Ishikawa (cell line): ENCODE measurements around the gene SLC6A18.

Experiments
- CEBPB ChIP-seq: IDR thresholded peaks from 2 replicates; pipeline ENCODE4 v1.6.1; 2012
- CREB1 ChIP-seq: IDR thresholded peaks from 2 replicates; pipeline ENCODE4 v1.6.1; 2012; ENCODE audit warnings: low read depth
- EGR1 ChIP-seq: IDR thresholded peaks from 2 replicates; pipeline ENCODE4 v1.6.1; 2012
- EP300 ChIP-seq: IDR thresholded peaks from 2 replicates; pipeline ENCODE4 v1.6.1; 2012; ENCODE audit warnings: borderline replicate concordance
- FOXM1 ChIP-seq: IDR thresholded peaks from 2 replicates; pipeline ENCODE4 v1.6.1; 2012; ENCODE audit warnings: low read depth, borderline replicate concordance
- MAX ChIP-seq: IDR thresholded peaks from 2 replicates; pipeline ENCODE4 v1.6.1; 2012
- NFIC ChIP-seq: IDR thresholded peaks from 2 replicates; pipeline ENCODE4 v1.6.1; 2012
- RAD21 ChIP-seq: IDR thresholded peaks from 2 replicates; pipeline ENCODE4 v1.6.1; 2012; ENCODE audit warnings: low read depth
- TAF1 ChIP-seq: IDR thresholded peaks from 2 replicates; pipeline ENCODE4 v1.6.1; 2012; ENCODE audit warnings: low read depth, mild to moderate bottlenecking
- TCF12 ChIP-seq: IDR thresholded peaks from 2 replicates; pipeline ENCODE4 v1.6.1; 2012; ENCODE audit warnings: low read depth
- TEAD4 ChIP-seq: IDR thresholded peaks from 2 replicates; pipeline ENCODE4 v1.6.1; 2012
- YY1 ChIP-seq: IDR thresholded peaks from 2 replicates; pipeline ENCODE4 v1.6.1; 2012; ENCODE audit warnings: low read depth
- ZBTB7A ChIP-seq: IDR thresholded peaks from 2 replicates; pipeline ENCODE4 v1.6.1; 2012; ENCODE audit warnings: low read depth
- TF ChIP-seq, protein P1 (sequence below): IDR thresholded peaks from 2 replicates; pipeline ENCODE4 v1.6.1; 2012; ENCODE audit warnings: low read depth, mild to moderate bottlenecking
- TF ChIP-seq, protein P2 (sequence below): IDR thresholded peaks from 2 replicates; pipeline ENCODE4 v1.6.1; 2012

The SLC6A18 gene

GRCh38 chr5:1288439-1289335, 63.5 kb downstream of the SLC6A18 start:
- TF ChIP-seq EGR1: no peak
- TF ChIP-seq, protein P1, sequence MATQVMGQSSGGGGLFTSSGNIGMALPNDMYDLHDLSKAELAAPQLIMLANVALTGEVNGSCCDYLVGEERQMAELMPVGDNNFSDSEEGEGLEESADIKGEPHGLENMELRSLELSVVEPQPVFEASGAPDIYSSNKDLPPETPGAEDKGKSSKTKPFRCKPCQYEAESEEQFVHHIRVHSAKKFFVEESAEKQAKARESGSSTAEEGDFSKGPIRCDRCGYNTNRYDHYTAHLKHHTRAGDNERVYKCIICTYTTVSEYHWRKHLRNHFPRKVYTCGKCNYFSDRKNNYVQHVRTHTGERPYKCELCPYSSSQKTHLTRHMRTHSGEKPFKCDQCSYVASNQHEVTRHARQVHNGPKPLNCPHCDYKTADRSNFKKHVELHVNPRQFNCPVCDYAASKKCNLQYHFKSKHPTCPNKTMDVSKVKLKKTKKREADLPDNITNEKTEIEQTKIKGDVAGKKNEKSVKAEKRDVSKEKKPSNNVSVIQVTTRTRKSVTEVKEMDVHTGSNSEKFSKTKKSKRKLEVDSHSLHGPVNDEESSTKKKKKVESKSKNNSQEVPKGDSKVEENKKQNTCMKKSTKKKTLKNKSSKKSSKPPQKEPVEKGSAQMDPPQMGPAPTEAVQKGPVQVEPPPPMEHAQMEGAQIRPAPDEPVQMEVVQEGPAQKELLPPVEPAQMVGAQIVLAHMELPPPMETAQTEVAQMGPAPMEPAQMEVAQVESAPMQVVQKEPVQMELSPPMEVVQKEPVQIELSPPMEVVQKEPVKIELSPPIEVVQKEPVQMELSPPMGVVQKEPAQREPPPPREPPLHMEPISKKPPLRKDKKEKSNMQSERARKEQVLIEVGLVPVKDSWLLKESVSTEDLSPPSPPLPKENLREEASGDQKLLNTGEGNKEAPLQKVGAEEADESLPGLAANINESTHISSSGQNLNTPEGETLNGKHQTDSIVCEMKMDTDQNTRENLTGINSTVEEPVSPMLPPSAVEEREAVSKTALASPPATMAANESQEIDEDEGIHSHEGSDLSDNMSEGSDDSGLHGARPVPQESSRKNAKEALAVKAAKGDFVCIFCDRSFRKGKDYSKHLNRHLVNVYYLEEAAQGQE: no peak
- TF ChIP-seq TCF12: no peak
- TF ChIP-seq TEAD4: no peak
- TF ChIP-seq CEBPB: no peak
- TF ChIP-seq CREB1: no peak
- no peak for TF ChIP-seq EP300
- no peak for TF ChIP-seq FOXM1
- TF ChIP-seq RAD21: no peak
- no peak for TF ChIP-seq TAF1
- TF ChIP-seq NFIC: no peak
- TF ChIP-seq ZBTB7A: no peak
- TF ChIP-seq MAX: no peak
- no peak for TF ChIP-seq YY1
- TF ChIP-seq, protein P2, sequence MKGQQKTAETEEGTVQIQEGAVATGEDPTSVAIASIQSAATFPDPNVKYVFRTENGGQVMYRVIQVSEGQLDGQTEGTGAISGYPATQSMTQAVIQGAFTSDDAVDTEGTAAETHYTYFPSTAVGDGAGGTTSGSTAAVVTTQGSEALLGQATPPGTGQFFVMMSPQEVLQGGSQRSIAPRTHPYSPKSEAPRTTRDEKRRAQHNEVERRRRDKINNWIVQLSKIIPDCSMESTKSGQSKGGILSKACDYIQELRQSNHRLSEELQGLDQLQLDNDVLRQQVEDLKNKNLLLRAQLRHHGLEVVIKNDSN: no peak

DNA sequence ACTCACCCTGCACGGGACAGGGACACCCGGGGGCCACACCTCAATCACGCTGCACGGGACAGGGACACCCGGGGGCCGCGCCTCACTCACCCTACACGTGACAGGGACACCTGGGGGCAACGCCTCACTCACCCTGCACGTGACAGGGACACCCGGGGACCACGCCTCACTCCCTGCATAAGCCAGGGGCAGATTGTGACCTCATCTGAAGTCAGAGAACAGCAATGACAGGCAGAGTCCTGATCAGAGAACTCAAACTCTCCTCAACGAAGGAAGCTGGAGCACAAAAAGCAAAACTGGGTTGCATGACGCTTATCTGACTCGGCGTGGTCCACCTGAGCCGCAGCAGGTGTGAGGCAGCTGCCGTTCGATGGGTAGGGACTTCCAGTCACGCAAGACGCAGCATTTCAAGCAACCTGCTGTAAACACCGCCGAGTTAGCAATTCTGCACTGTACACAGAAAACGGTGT, 66.5 kb downstream of the SLC6A18 start:
- no peak for TF ChIP-seq RAD21
- TF ChIP-seq, protein P2: 0 out of 2 replicates have a peak, but pooled peaks have one; percentile 26
- TF ChIP-seq ZBTB7A: no peak

DNA sequence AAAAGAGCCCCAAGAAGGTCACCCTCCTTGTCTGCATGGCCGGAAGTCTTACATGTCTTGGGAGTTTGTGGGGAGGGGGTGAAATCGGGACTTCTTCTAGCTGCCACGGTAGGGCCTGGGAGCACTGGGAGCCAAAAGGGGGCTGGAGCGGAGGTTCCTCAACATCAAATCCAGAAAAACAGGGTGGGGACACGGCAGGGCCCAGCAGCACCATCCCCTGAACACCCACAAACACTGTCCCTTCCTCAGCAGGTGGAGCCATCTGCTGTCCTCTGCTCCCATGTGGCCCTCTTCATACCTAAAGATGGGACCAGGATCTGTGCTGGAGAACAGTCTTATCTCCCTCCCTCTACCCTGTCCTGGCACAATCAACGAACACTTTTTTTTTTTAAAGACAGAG, 67.0 kb downstream of the SLC6A18 start:
- TF ChIP-seq TEAD4 (no peak), TCF12 (no peak), FOXM1 (no peak), NFIC (no peak), ZBTB7A (no peak), MAX (no peak), CEBPB (no peak), RAD21 (no peak), TAF1 (no peak), YY1 (no peak), EP300 (no peak), EGR1 (no peak), CREB1 (no peak)
- TF ChIP-seq, protein P2: no peak
- TF ChIP-seq, protein P1: no peak

- no peak for TF ChIP-seq CREB1
Measured at GRCh38 chr5:1292846-1293415, 67.8 kb downstream of the SLC6A18 start.

DNA sequence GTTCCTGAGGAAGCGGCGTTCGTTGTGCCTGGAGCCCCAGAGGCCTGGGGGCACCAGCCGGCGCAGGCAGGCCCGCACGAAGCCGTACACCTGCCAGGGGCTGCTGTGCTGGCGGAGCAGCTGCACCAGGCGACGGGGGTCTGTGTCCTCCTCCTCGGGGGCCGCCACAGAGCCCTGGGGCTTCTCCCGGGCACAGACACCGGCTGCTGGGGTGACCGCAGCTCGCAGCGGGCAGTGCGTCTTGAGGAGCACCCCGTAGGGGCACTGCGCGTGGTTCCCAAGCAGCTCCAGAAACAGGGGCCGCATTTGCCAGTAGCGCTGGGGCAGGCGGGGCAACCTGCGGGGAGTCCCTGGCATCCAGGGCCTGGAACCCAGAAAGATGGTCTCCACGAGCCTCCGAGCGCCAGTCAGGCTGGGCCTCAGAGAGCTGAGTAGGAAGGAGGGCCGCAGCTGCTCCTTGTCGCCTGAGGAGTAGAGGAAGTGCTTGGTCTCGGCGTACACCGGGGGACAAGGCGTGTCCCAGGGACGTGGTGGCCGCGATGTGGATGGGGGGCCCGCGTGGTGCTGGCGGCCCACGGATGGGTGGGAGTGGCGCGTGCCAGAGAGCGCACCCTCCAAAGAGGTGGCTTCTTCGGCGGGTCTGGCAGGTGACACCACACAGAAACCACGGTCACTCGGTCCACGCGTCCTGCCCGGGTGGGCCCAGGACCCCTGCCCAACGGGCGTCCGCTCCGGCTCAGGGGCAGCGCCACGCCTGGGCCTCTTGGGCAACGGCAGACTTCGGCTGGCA, 68.4 kb downstream of the SLC6A18 start:
- no peak for TF ChIP-seq MAX
- no peak for TF ChIP-seq EGR1
